NCI-H345 treated with DMSO at 0.1 percent for 48 hours (cell line): ENCODE data around the gene TLNRD1.
"Not testable (repeated sequence)": the region's sequence is repeated elsewhere in the genome, so short reads cannot be mapped to it uniquely, and the experiment has no call there.

Experiments
- DNase-seq: peaks from one replicate; lab custom pipeline; 2025; ENCODE audit not compliant: unreplicated experiment; lab: John Stamatoyannopoulos, UW

TLNRD1 gene

GRCh38 chr15:81000624-81001151 lies at the start of gene TLNRD1:
Gene TLNRD1, plus strand, starts transcription at chr15:81000923. Its CDS starts 1,349 bp downstream, at chr15:81002272.
- peak; percentile 44 for DNase-seq

GRCh38 chr15:80951941-80952340 lies 48.8 kb upstream of the TLNRD1 start:
- DNase-seq = no peak

- no peak for DNase-seq
These were observed 47.4 kb upstream of the TLNRD1 start for GRCh38 chr15:80953001-80953952.

- no peak for DNase-seq
These were observed 46.6 kb upstream of the TLNRD1 start for GRCh38 chr15:80953953-80954778.

- DNase-seq = not testable (repeated sequence)
These were observed 44.9 kb upstream of the TLNRD1 start for GRCh38 chr15:80955571-80956452.

- no peak for DNase-seq
These were observed 43.2 kb upstream of the TLNRD1 start for GRCh38 chr15:80957556-80957955.

GRCh38 chr15:80957976-80958375 lies 42.7 kb upstream of the TLNRD1 start:
- no peak for DNase-seq

- DNase-seq = no peak
These were observed 41.8 kb upstream of the TLNRD1 start for GRCh38 chr15:80958818-80959495.

- DNase-seq = not testable (repeated sequence)
These were observed 35.3 kb upstream of the TLNRD1 start for GRCh38 chr15:80965454-80965853.

- DNase-seq = no peak
These were observed 34.1 kb upstream of the TLNRD1 start for GRCh38 chr15:80966431-80967197.

GRCh38 chr15:80967451-80967850 lies 33.3 kb upstream of the TLNRD1 start:
- no peak for DNase-seq

GRCh38 chr15:80967991-80968510 lies 32.7 kb upstream of the TLNRD1 start:
- no peak for DNase-seq

- DNase-seq = no peak
These were observed 31.4 kb upstream of the TLNRD1 start for GRCh38 chr15:80969316-80969715.

- peak; percentile 21 for DNase-seq
These were observed 30.6 kb upstream of the TLNRD1 start for GRCh38 chr15:80970018-80970657.

GRCh38 chr15:80970658-80971057 lies 30.1 kb upstream of the TLNRD1 start:
- no peak for DNase-seq

GRCh38 chr15:80971143-80971542 lies 29.6 kb upstream of the TLNRD1 start:
- no peak for DNase-seq

GRCh38 chr15:80972276-80972675 lies 28.4 kb upstream of the TLNRD1 start:
- no peak for DNase-seq

- DNase-seq = no peak
These were observed 25.8 kb upstream of the TLNRD1 start for GRCh38 chr15:80974914-80975313.
